ENCODE results near the gene JAZF1.

Gene JAZF1

GRCh38 chr7:28169230-28169629 lies 11.4 kb downstream of the JAZF1 start:
- no peak overlapping the region for H3K4me3 ChIP-seq (ENCODE audit: low read depth, low read length)
- no peak for TF ChIP-seq CTCF (IDR thresholded peaks at IDR 0.05; ENCODE audit: control insufficient read depth, extremely low read depth, insufficient read depth)
- DNase-seq (ENCODE audit: low read depth): no peak

DNA sequence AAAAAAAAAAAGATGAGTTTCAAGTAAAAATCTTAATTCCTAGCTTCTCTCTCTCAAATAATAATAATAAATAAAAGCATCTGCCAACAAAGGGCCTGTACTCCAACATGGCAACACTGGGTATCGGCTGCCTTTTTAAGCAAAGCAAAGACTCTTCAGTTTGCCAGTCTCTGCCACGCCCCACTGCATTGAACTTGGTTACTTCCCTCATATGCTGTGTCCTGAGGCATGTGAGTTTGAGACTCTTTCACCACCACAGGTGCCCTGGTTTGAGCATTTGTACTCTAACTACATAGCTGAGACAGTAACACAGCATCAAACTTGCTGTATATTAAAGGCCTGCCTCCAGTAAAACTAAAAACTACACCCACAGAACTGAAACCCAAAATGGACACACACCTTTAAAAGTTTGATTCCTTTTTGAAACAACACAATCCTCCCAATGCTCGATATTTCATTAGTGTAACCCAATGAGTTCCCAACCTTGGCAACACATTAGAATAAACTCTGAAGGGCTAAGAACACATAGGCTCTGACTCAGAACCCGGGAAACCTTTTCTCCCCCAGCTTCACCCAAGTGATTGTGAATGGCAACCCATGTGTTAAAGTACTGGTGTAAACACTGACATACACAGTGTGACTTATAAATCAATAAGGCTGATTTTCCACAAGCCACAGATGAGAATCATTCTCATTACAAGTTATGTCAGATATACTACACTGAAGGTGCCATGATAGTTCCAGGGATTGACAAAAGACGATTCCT lies 12.0 kb downstream of the JAZF1 start:
- no peak overlapping the region for H3K4me3 ChIP-seq (ENCODE audit: low read depth, low read length)
- DNase-seq (ENCODE audit: low read depth): no peak
- TF ChIP-seq CTCF (IDR thresholded peaks at IDR 0.05; ENCODE audit: control insufficient read depth, extremely low read depth, insufficient read depth): no peak

GRCh38 chr7:28166982-28167715 lies 13.4 kb downstream of the JAZF1 start:
- H3K4me3 ChIP-seq (ENCODE audit: low read depth, low read length): no peak overlapping the region
- no peak for DNase-seq (ENCODE audit: low read depth)
- TF ChIP-seq CTCF (IDR thresholded peaks at IDR 0.05; ENCODE audit: control insufficient read depth, extremely low read depth, insufficient read depth): no peak

DNA sequence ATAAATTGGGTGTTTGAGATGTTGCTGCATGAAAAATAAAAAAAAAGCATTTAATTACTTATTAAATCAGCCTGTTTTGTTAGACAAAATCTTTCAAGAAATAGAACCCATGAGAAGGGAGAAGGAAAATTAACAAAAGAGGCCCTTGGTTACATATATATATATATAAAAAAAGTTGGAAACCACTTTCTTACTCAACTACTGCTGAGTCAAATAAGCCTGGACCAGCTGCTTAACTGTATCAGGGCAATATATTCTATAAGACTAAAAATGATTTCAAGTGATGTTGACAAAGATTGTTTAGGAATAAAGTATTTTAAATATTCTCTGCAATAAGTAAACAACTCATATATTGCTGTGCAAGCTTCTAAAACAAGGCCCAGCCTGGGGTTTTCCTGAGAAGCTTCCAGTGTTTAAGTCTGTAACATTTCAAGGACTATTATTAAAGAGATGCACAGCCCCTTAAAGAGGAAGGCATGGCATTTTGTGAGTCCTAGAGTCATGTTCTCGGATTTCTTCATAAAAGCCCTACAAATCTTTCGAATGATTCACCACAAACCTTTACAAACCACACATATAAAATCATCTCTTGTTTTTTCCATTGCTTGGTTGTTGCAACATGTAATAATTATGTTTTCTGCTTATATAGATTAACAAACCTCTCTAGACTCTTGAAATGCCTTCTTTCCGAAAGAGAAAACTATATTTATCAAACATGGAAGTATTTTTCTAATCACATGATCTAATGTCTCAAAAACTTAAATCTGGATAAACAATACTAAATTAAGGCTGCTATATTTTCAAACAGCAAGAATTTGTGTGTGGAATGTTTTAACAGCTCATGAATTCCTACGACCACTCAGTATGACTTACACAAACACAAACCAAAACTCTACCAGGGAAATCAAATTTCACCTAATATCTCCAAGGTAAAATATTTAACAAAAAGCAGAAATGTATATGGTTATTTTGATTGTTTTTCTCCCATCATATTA lies 14.3 kb downstream of the JAZF1 start:
- no peak overlapping the region for H3K4me3 ChIP-seq (ENCODE audit: low read depth, low read length)
- no peak for TF ChIP-seq CTCF (IDR thresholded peaks at IDR 0.05; ENCODE audit: control insufficient read depth, extremely low read depth, insufficient read depth)
- no peak for DNase-seq (ENCODE audit: low read depth)

DNA sequence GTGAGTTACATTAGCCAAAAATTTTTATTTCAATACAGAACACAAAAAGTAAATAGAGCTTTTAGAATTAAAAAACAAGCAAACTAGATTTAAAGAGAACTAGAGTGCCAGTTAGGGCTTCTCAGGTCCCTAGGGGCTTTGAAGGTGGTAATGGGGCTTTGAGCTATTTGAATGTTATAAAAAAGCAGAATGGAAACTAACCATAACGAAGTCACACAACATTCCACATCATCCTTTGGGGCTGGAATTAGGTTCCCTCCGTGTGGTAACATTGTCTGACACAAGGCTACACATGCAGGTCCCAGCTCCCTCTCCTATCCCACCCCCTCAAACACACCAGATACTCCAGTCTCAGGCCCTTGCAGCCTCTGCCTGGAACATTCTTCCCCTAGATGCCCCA lies 15.3 kb downstream of the JAZF1 start:
- no peak for TF ChIP-seq CTCF (IDR thresholded peaks at IDR 0.05; ENCODE audit: control insufficient read depth, extremely low read depth, insufficient read depth)
- no peak overlapping the region for H3K4me3 ChIP-seq (ENCODE audit: low read depth, low read length)
- no peak for DNase-seq (ENCODE audit: low read depth)

- H3K4me3 ChIP-seq (ENCODE audit: low read depth, low read length): no peak overlapping the region
- no peak for DNase-seq (ENCODE audit: low read depth)
- no peak for TF ChIP-seq CTCF (IDR thresholded peaks at IDR 0.05; ENCODE audit: control insufficient read depth, extremely low read depth, insufficient read depth)
Observed at GRCh38 chr7:28163949-28164348, 16.6 kb downstream of the JAZF1 start.

All from LNCaP clone FGC (cell line).